Ovary (tissue), 9 donors: ENCODE data around the gene HAPLN2. TPM values are rescaled to one million over a fixed set of nuclear protein-coding genes. Genes with fewer than 3 reads are reported as not detected.

Source experiments
- DNase-seq, 5 donors: peaks; one replicate each; pipeline ENCODE4 v3.0.0-alpha.2; 2019 to 2020
- H3K27ac ChIP-seq, 2 donors: fragments of 200-600 bp; one replicate each; pipeline versions ENCODE4 v1.5.1 to v1.8.0; 2019 to 2022
- H3K27me3 ChIP-seq: fragments of 200-600 bp; one replicate; pipeline ENCODE4 v1.8.0; 2022
- H3K36me3 ChIP-seq: fragments of 200-600 bp; sonication (generic); one replicate; pipeline ENCODE4 v1.5.1; 2019
- H3K4me1 ChIP-seq: one replicate; pipeline ENCODE4 v1.8.1; 2013; ENCODE audit warnings: mild to moderate bottlenecking, moderate library complexity; ENCODE audit not compliant: insufficient read depth
- H3K4me3 ChIP-seq: fragments of 200-600 bp; sonication (generic); one replicate; pipeline ENCODE4 v1.5.1; 2017
- H3K9me3 ChIP-seq, 2 donors: fragments of 200-600 bp in 1 of 2; sonication (generic) in 1 of 2; one replicate each; pipeline versions ENCODE4 v1.5.1 to v1.8.1; 2013 to 2019; ENCODE audit warnings: mild to moderate bottlenecking in 1 of 2, moderate library complexity in 1 of 2
- CTCF ChIP-seq, 3 donors: fragments of 450-650 bp in 2 of 3; fragments of 200-600 bp in 1 of 3; IDR thresholded peaks; one replicate each; pipeline versions ENCODE4 v1.5.1 to v1.8.0; 2016 to 2022; ENCODE audit warnings: antibody characterized with exemption in 3 of 3, mild to moderate bottlenecking in 1 of 3
- EP300 ChIP-seq: sonication (generic); formaldehyde crosslinking; IDR thresholded peaks from one replicate; pipeline ENCODE4 v1.6.1; 2017; ENCODE audit warnings: antibody characterized with exemption
- POLR2A ChIP-seq: fragments of 450-650 bp; IDR thresholded peaks from one replicate; pipeline ENCODE4 v1.6.1; 2017; ENCODE audit warnings: antibody characterized with exemption, mild to moderate bottlenecking, moderate library complexity
- WGBS, 3 donors: extraction: QIAGEN DNeasy Blood & Tissue Kit in 1 of 3; methylation state at CpG; one replicate each; pipeline versions ENCODE4 v1.1.5 to v1.1.7; 2013 to 2017; 5-methylcytosine and 5-hydroxymethylcytosine counted together
- intact Hi-C, 4 donors: fragments of 100-400 bp; cut with DNase I; formaldehyde crosslinking; loops; one replicate each; pipeline versions ENCODE4 v1.11.0 to v1.15.1; 2022 to 2023
- polyA plus RNA-seq, 2 donors: library from polyadenylated mRNA; stranded (reverse); fragments of 200-250 nt in 1 of 2; fragments of 350-450 nt in 1 of 2; fragmentation: Illumina TruSeq in 1 of 2; extraction: RNeasy Lipid Tissue Mini Kit (QIAGEN cat#74804) in 1 of 2; gene quantifications; one replicate each; pipeline ENCODE4 v1.2.3, GENCODE V29; 2013 to 2014
- total RNA-seq, 7 donors: library from RNA; depleted of rRNA in 2 of 7; stranded (reverse); fragments of >200 nt in 2 of 7; fragmentation: NEBNext Ultra II Directional in 3 of 7; extraction: Animal tissue kit (Norgen Biotek cat#: 25700) in 3 of 7; gene quantifications; one replicate each; pipeline versions ENCODE4 v1.1.0 to v1.2.4, GENCODE V29; 2016 to 2023
- donor health status: DM: no; HTN: no; CAD: no; lungs with moderate emphysema.
- donor health status: DM: no; HTN: no; CAD: no.
- donor health status: Bipolar disorder and iron deficiency.
- donor health status: DM: yes; HTN: yes; CAD: no.
- donor health status: DM: no; HTN: no; CAD: no.
- donor health status: DM: yes; HTN: yes; CAD: no.

The HAPLN2 gene
- total and polyA plus RNA-seq, 9 donors = 0.30 to 1.9 (median 1.2) TPM; not detected in 1

GRCh38 chr1:156662800-156663055 lies 43.5 kb downstream of the HAPLN2 start:
- no peak for DNase-seq
- intact Hi-C loops = no loop called here

GRCh38 chr1:156663178-156663577 lies 44.0 kb downstream of the HAPLN2 start:
- WGBS, 3 donors = 28 to 49% (median 34%) methylated on average over 5 of the region's 5 CpGs
- H3K27ac ChIP-seq = peak overlapping the region in 1 of 2 donors; percentile 30
- H3K36me3 ChIP-seq = no peaks in the 10 kb centered on the region
- no peak overlapping the region for H3K4me3 ChIP-seq
- H3K27me3 ChIP-seq = no peaks in the 10 kb centered on the region
- no peaks in the 10 kb centered on the region for H3K9me3 ChIP-seq
- no peak for DNase-seq
- TF ChIP-seq EP300 (no peak), POLR2A (no peak), CTCF (IDR thresholded peaks at IDR 0.05) (no peak)
- intact Hi-C loops = no loop called here
- no peaks in the 10 kb centered on the region for H3K4me1 ChIP-seq

More at GRCh38 chr1:156662800-156663055, 43.5 kb downstream of the HAPLN2 start:
- H3K4me3 ChIP-seq = no peak overlapping the region
- no peaks in the 10 kb centered on the region for H3K36me3 ChIP-seq
- H3K4me1 ChIP-seq = no peaks in the 10 kb centered on the region
- H3K27me3 ChIP-seq = no peaks in the 10 kb centered on the region
- WGBS, 3 donors = 91 to 92% (median 92%) methylated on average over 5 of the region's 5 CpGs
- H3K27ac ChIP-seq = no peak overlapping the region
- H3K9me3 ChIP-seq = no peaks in the 10 kb centered on the region
- TF ChIP-seq POLR2A = no peak
- no peak for TF ChIP-seq CTCF (IDR thresholded peaks at IDR 0.05)
- TF ChIP-seq EP300 = no peak

GRCh38 chr1:156664046-156664766 lies 45.0 kb downstream of the HAPLN2 start:
- TF ChIP-seq POLR2A (no peak), CTCF (IDR thresholded peaks at IDR 0.05) (no peak), EP300 (no peak)

GRCh38 chr1:156664767-156665411 lies 45.7 kb downstream of the HAPLN2 start:
- WGBS, 3 donors = 36 to 45% (median 37%) methylated on average over 16 of the region's 16 CpGs
- TF ChIP-seq EP300 (no peak), POLR2A (no peak), CTCF (IDR thresholded peaks at IDR 0.05) (no peak)
- H3K36me3 ChIP-seq = no peaks in the 10 kb centered on the region
- H3K4me1 ChIP-seq = no peaks in the 10 kb centered on the region
- H3K4me3 ChIP-seq = no peak overlapping the region
- H3K27me3 ChIP-seq = no peaks in the 10 kb centered on the region
- DNase-seq = no peak
- intact Hi-C loops = no loop called here
- H3K27ac ChIP-seq = peak overlapping the region in 1 of 2 donors; percentile 44
- no peaks in the 10 kb centered on the region for H3K9me3 ChIP-seq

More at GRCh38 chr1:156664046-156664766, 45.0 kb downstream of the HAPLN2 start:
- Histone ChIP-seq H3K9me3 (no peaks in the 10 kb centered on the region), H3K36me3 (no peaks in the 10 kb centered on the region), H3K27me3 (no peaks in the 10 kb centered on the region), H3K4me3 (no peak overlapping the region), H3K27ac (peak overlapping the region in 1 of 2 donors; percentile 44), H3K4me1 (no peaks in the 10 kb centered on the region)
- DNase-seq = no peak
- intact Hi-C loops = no loop called here
- WGBS, 3 donors = 57 to 75% (median 64%) methylated on average over 5 of the region's 5 CpGs
